Endothelial cell of umbilical vein (primary cell): ENCODE results near the gene CLDND1. TPM values are rescaled to one million over a fixed set of nuclear protein-coding genes. Genes with fewer than 3 reads are reported as not detected.

ENCODE experiments used
- BruUV-seq: library from RNA; stranded (reverse); fragments of 400-500 nt; replicated peaks from 2 replicates; lab custom pipeline; 2021; lab: Mats Ljungman, UMichigan
- CTCF ChIA-PET: fragments of 300-600, 350-600 bp; sonication (Branson Sonifier 250); formaldehyde crosslinking; loops from one replicate; lab custom pipeline; 2021; ENCODE audit warnings: antibody characterized with exemption, inconsistent platforms; lab: Charles Lee
- POLR2A ChIA-PET: fragments of 300-600, 350-600 bp; sonication (Branson Sonifier 250); formaldehyde crosslinking; loops from one replicate; lab custom pipeline; 2021; ENCODE audit warnings: antibody characterized with exemption, inconsistent platforms; lab: Charles Lee
- DNase-seq: peaks from one replicate; pipeline ENCODE4 v3.0.0-alpha.2; 2011; ENCODE audit warnings: low read depth, low spot score
- FAIRE-seq: peaks from 2 replicates; lab custom pipeline; 2011; peaks lifted over from hg19 to GRCh38; lab: Jason Lieb, UNC
- H2AFZ ChIP-seq: 2 replicates; pipeline ENCODE4 v1.6.0; 2012; ENCODE audit warnings: low read depth, low read length, control low read depth, inconsistent platforms
- H3K27ac ChIP-seq: 2 replicates; pipeline ENCODE4 v1.5.1; 2011; ENCODE audit warnings: low read depth, mild to moderate bottlenecking, control low read depth, low read length, moderate library complexity; ENCODE audit not compliant: insufficient read depth
- H3K27me3 ChIP-seq, 2 experiments: 2 replicates each; pipeline versions ENCODE4 v1.6.0 to v1.6.1; 2011; ENCODE audit warnings: low read length in 2 of 2, mixed read lengths in 1 of 2; ENCODE audit not compliant: control insufficient read depth in 2 of 2, insufficient read depth in 2 of 2
- H3K36me3 ChIP-seq, 2 experiments: 2 replicates in 1 of 2; 3 replicates in 1 of 2; pipeline ENCODE4 v1.5.1; 2011; ENCODE audit warnings: low read length in 2 of 2, mild to moderate bottlenecking in 1 of 2, moderate library complexity in 1 of 2; ENCODE audit not compliant: control insufficient read depth in 2 of 2, insufficient read depth in 2 of 2; ENCODE audit errors: extremely low read depth in 1 of 2
- H3K4me1 ChIP-seq: 3 replicates; pipeline ENCODE4 v1.5.1; 2011; ENCODE audit warnings: mild to moderate bottlenecking, low read length; ENCODE audit not compliant: control insufficient read depth, insufficient read depth; ENCODE audit errors: extremely low read depth
- H3K4me2 ChIP-seq: 2 replicates; pipeline ENCODE4 v1.6.1; 2011; ENCODE audit warnings: low read length, control low read depth, mixed read lengths; ENCODE audit not compliant: insufficient read depth
- H3K4me3 ChIP-seq, 3 experiments: fragments of 200-600 bp in 1 of 3; sonication (generic), shearing (Covaris generic) in 1 of 3; replicated peaks in 1 of 3; 2 replicates each; pipeline ENCODE4 v1.5.1; 2011 to 2016; ENCODE audit warnings: control low read depth in 3 of 3, low read length in 3 of 3, mild to moderate bottlenecking in 2 of 3, inconsistent platforms in 1 of 3, low read depth in 1 of 3, moderate library complexity in 1 of 3; ENCODE audit not compliant: insufficient read depth in 1 of 3
- H3K79me2 ChIP-seq: 2 replicates; pipeline ENCODE4 v1.6.0; 2012; ENCODE audit warnings: low read length, inconsistent platforms; ENCODE audit not compliant: control insufficient read depth, insufficient read depth
- H3K9ac ChIP-seq: replicated peaks from 2 replicates; pipeline ENCODE3; 2011; ENCODE audit warnings: low read length, control low read depth; ENCODE audit not compliant: insufficient read depth; ENCODE audit errors: extremely low read depth
- H3K9me1 ChIP-seq: replicated peaks from 3 replicates; pipeline ENCODE4 v1.6.0; 2011; ENCODE audit warnings: mild to moderate bottlenecking, low read length; ENCODE audit not compliant: control insufficient read depth, insufficient read depth; ENCODE audit errors: extremely low read depth
- H3K9me3 ChIP-seq: replicated peaks from 2 replicates; pipeline ENCODE4 v1.5.1; 2012; ENCODE audit warnings: low read length, inconsistent platforms; ENCODE audit not compliant: control insufficient read depth, insufficient read depth
- H4K20me1 ChIP-seq: replicated peaks from 2 replicates; pipeline ENCODE3; 2011; ENCODE audit warnings: mild to moderate bottlenecking, low read length; ENCODE audit not compliant: control insufficient read depth, insufficient read depth; ENCODE audit errors: extremely low read depth
- CTCF ChIP-seq, 2 donors: IDR thresholded peaks; 1 replicate in 1 of 2; 2 replicates in 1 of 2; pipeline ENCODE4 v1.5.1; 2011; ENCODE audit warnings: low read length in 2 of 2, mild to moderate bottlenecking in 2 of 2, moderate library complexity in 2 of 2, control low read depth in 1 of 2, inconsistent platforms in 1 of 2, low read depth in 1 of 2; ENCODE audit not compliant: insufficient read depth in 1 of 2; ENCODE audit errors: extremely low read depth in 1 of 2
- EZH2 ChIP-seq: IDR thresholded peaks from 2 replicates; pipeline ENCODE4 v1.6.1; 2012; ENCODE audit warnings: borderline replicate concordance, low read depth, mild to moderate bottlenecking, moderate library complexity, low read length, inconsistent platforms; ENCODE audit not compliant: severe bottlenecking
- FOS ChIP-seq: IDR thresholded peaks from 2 replicates; pipeline ENCODE4 v1.6.1; 2011; ENCODE audit warnings: mild to moderate bottlenecking, low read length, moderate library complexity, borderline replicate concordance; ENCODE audit not compliant: insufficient read depth
- GATA2 ChIP-seq: IDR thresholded peaks from 2 replicates; pipeline ENCODE4 v1.7.0; 2011; ENCODE audit warnings: low read depth, mild to moderate bottlenecking, moderate library complexity, mixed read lengths, low read length; ENCODE audit not compliant: insufficient read length, insufficient read depth
- JUN ChIP-seq: IDR thresholded peaks from 2 replicates; pipeline ENCODE4 v1.6.1; 2011; ENCODE audit warnings: borderline replicate concordance, low read depth; ENCODE audit not compliant: insufficient read length, insufficient read depth
- MAX ChIP-seq: IDR thresholded peaks from 2 replicates; pipeline ENCODE4 v1.6.1; 2011; ENCODE audit not compliant: insufficient read depth, insufficient read length
- MYC ChIP-seq: IDR thresholded peaks from one replicate; pipeline ENCODE4 v1.6.1; 2011; ENCODE audit warnings: mild to moderate bottlenecking, low read depth, low read length
- POLR2A ChIP-seq: IDR thresholded peaks from 2 replicates; pipeline ENCODE4 v1.6.1; 2012; ENCODE audit warnings: low read depth, mild to moderate bottlenecking, control low read depth, low read length
- POLR2AphosphoS5 ChIP-seq: IDR thresholded peaks from 2 replicates; pipeline ENCODE4 v1.6.1; 2012; ENCODE audit warnings: low read depth, mild to moderate bottlenecking, control low read depth, low read length, moderate library complexity; ENCODE audit not compliant: insufficient read depth
- dilution Hi-C: fragments of 300-500 bp; cut with MboI; formaldehyde crosslinking; loops from one replicate; pipeline ENCODE4 v1.15.0; 2019; ENCODE audit warnings: low sequenced_read_pairs; ENCODE audit not compliant: extremely low pct_ligation_motif_present
- intact Hi-C: fragments of 100-400 bp; cut with micrococcal nuclease; formaldehyde crosslinking; loops from one replicate; pipeline ENCODE4 v1.10.0; 2022
- polyA plus RNA-seq, 4 experiments: library from polyadenylated mRNA; depleted of rRNA in 3 of 4; stranded (reverse) in 3 of 4; unstranded in 1 of 4; fragments of >200 nt; gene quantifications; 2 replicates each; pipeline versions ENCODE4 v1.2.1 to v1.2.3, GENCODE V29; 2011 to 2012; ENCODE audit warnings: missing spikeins in 1 of 4
- total RNA-seq: library from RNA; stranded (reverse); gene quantifications from 2 replicates; pipeline ENCODE4 v1.2.3, GENCODE V29; 2021

Gene CLDND1
- total and polyA plus RNA-seq, 2 donors (not counting 3 experiments of a cell fraction or from before 2014, with no cell fraction given), result 101 to 214 TPM

- H3K9me1 ChIP-seq, result no peaks in the 10 kb centered on the region
- DNase-seq, result no peak
- no TSS peak for BruUV-seq
- peaks cover 22 to 50% of the 10 kb centered on the region in 2 experiments for H3K27me3 ChIP-seq
- intact Hi-C loops (no loop called here), dilution Hi-C loops (no loop called here)
- POLR2A ChIA-PET, result no interaction called here
- no peak for TF ChIP-seq GATA2
- no peak for TF ChIP-seq POLR2AphosphoS5
- TF ChIP-seq EZH2, result no peak
- no peak for TF ChIP-seq MAX
- TF ChIP-seq FOS, result no peak
- TF ChIP-seq CTCF (IDR thresholded peaks at IDR 0.05; ENCODE audit: extremely low read depth in 1 of 2, insufficient read depth in 1 of 2, low read depth in 1 of 2, low read length in 2 of 2), result no peak
- no peak for TF ChIP-seq JUN
- TF ChIP-seq POLR2A, result no peak
- TF ChIP-seq MYC, result no peak
- H3K27ac ChIP-seq, result no peak overlapping the region
- H4K20me1 ChIP-seq, result no peaks in the 10 kb centered on the region
- no peaks in the 10 kb centered on the region for H3K79me2 ChIP-seq
- H3K4me3 ChIP-seq, result no peak overlapping the region
- FAIRE-seq, result no peak
- H3K9ac ChIP-seq, result no peak overlapping the region
- no peaks in the 10 kb centered on the region for H3K9me3 ChIP-seq
- H3K4me1 ChIP-seq, result no peaks in the 10 kb centered on the region
- H2AFZ ChIP-seq, result no peak overlapping the region
- CTCF ChIA-PET, result no interaction called here
- H3K36me3 ChIP-seq, result no peaks in the 10 kb centered on the region
- H3K4me2 ChIP-seq, result no peak overlapping the region
These were observed 32.3 kb upstream of the CLDND1 start for GRCh38 chr3:98555025-98555379.
